Upper lobe of left lung (tissue), 4 donors: ENCODE data around the gene TMEM91.

Experiments
- EP300 ChIP-seq, 4 donors: sonication (generic); formaldehyde crosslinking; IDR thresholded peaks; one replicate each; pipeline ENCODE4 v1.5.1; 2017; ENCODE audit warnings: antibody characterized with exemption in 4 of 4, control low read depth in 2 of 4
- POLR2A ChIP-seq, 4 donors: fragments of 450-650 bp; IDR thresholded peaks; one replicate each; pipeline ENCODE4 v1.5.1; 2016 to 2017; ENCODE audit warnings: antibody characterized with exemption in 4 of 4, mild to moderate bottlenecking in 2 of 4
- TF ChIP-seq, protein P1 (sequence below), 6 experiments: fragments of 450-650 bp in 4 of 6; fragments of 200-600 bp in 2 of 6; sonication (generic) in 2 of 6; IDR thresholded peaks; one replicate each; pipeline ENCODE4 v1.5.1; 2016 to 2019; ENCODE audit warnings: antibody characterized with exemption in 6 of 6

GRCh38 chr19:41363371-41363752 is 13.0 kb upstream of the TMEM91 start:
- TF ChIP-seq, protein P1, sequence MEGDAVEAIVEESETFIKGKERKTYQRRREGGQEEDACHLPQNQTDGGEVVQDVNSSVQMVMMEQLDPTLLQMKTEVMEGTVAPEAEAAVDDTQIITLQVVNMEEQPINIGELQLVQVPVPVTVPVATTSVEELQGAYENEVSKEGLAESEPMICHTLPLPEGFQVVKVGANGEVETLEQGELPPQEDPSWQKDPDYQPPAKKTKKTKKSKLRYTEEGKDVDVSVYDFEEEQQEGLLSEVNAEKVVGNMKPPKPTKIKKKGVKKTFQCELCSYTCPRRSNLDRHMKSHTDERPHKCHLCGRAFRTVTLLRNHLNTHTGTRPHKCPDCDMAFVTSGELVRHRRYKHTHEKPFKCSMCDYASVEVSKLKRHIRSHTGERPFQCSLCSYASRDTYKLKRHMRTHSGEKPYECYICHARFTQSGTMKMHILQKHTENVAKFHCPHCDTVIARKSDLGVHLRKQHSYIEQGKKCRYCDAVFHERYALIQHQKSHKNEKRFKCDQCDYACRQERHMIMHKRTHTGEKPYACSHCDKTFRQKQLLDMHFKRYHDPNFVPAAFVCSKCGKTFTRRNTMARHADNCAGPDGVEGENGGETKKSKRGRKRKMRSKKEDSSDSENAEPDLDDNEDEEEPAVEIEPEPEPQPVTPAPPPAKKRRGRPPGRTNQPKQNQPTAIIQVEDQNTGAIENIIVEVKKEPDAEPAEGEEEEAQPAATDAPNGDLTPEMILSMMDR (IDR thresholded peaks at IDR 0.05), result no peak
- TF ChIP-seq EP300 (IDR thresholded peaks at IDR 0.05), result no peak
- TF ChIP-seq POLR2A (IDR thresholded peaks at IDR 0.05), result no peak
